Adipocyte (in vitro differentiated cells): ENCODE data around the gene CLCN6.

Experiments used
- DNase-seq: peaks from one replicate; pipeline ENCODE4 v3.0.0-alpha.2; 2015; ENCODE audit warnings: low read depth
- H3K27me3 ChIP-seq: replicated peaks from 2 replicates; pipeline ENCODE4 v1.7.0; 2013; ENCODE audit warnings: mild to moderate bottlenecking, low read length, moderate library complexity; ENCODE audit not compliant: control insufficient read depth, insufficient read depth
- H3K36me3 ChIP-seq: 2 replicates; pipeline ENCODE4 v1.7.0; 2013; ENCODE audit warnings: low read length, mild to moderate bottlenecking, moderate library complexity; ENCODE audit not compliant: control insufficient read depth, insufficient read depth, severe bottlenecking
- H3K4me1 ChIP-seq: 2 replicates; pipeline ENCODE4 v1.7.0; 2013; ENCODE audit warnings: mild to moderate bottlenecking, low read length, moderate library complexity; ENCODE audit not compliant: control insufficient read depth, insufficient read depth
- H3K4me3 ChIP-seq: 2 replicates; pipeline ENCODE4 v1.7.0; 2013; ENCODE audit warnings: mild to moderate bottlenecking, low read length, moderate library complexity
- H3K9ac ChIP-seq: 2 replicates; pipeline ENCODE4 v1.7.0; 2013; ENCODE audit warnings: mild to moderate bottlenecking, low read length, moderate library complexity
- H3K9me3 ChIP-seq: 2 replicates; pipeline ENCODE4 v1.7.0; 2013; ENCODE audit warnings: mild to moderate bottlenecking, low read length, moderate library complexity; ENCODE audit not compliant: control insufficient read depth

Gene CLCN6

GRCh38 chr1:11868331-11868980, 62.5 kb downstream of the CLCN6 start:
- no peaks in the 10 kb centered on the region for H3K36me3 ChIP-seq
- H3K9me3 ChIP-seq = no peaks in the 10 kb centered on the region
- peaks cover 33% of the 10 kb centered on the region for H3K27me3 ChIP-seq
- no peak overlapping the region for H3K4me3 ChIP-seq
- no peak for DNase-seq
- H3K4me1 ChIP-seq = no peaks in the 10 kb centered on the region
- H3K9ac ChIP-seq = no peak overlapping the region

DNA sequence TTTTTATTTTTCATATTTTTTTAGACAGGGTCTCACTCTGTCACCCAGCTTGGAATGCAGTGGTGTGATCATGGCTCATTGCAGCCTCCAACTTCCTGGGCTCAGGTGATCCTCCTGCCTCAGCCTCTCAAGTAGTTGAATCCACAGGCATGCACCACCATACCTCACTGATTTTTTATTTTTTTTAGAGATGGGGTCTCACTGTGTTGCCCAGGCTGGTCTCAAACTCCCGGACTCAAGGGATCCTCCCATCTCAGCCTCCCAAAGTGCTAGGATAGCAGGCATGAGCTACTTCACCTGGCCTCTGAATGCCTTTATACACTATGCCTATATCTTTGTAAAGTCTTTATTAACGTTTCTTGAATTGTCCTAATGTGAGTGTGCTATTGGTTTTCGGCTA, 63.1 kb downstream of the CLCN6 start:
- H3K9me3 ChIP-seq = no peaks in the 10 kb centered on the region
- peaks cover 38% of the 10 kb centered on the region for H3K27me3 ChIP-seq
- no peaks in the 10 kb centered on the region for H3K4me1 ChIP-seq
- H3K9ac ChIP-seq = no peak overlapping the region
- no peak for DNase-seq
- no peak overlapping the region for H3K4me3 ChIP-seq
- H3K36me3 ChIP-seq = no peaks in the 10 kb centered on the region

DNA sequence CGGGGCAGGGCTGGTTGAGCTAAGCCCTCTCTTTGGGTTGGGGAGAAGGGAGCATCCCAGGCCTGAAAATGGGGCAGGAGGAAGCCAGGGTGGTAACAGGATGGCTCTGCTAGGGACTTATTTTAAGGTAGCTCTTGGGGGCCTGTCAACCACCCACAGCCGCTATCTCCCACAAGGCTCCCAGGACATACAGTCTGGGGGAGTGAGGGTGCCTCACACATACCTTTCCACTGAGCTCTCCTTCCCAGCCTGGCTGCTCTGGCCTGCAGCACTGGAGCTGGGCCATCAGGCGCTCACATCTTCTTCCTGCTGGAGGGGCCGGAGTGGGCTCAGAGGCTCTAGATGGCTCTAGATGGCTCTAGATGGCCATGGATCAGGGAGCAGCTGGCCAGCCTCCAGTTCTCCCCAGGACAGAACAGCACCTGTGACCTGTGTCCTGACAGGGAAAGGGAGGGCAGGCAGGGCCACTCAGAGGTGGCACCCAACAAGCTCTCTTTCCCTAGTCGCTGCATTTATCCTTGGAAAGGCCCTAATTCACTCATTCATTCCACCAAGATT, 63.7 kb downstream of the CLCN6 start:
- H3K4me3 ChIP-seq = no peak overlapping the region
- H3K4me1 ChIP-seq = no peaks in the 10 kb centered on the region
- H3K9ac ChIP-seq = no peak overlapping the region
- H3K9me3 ChIP-seq = no peaks in the 10 kb centered on the region
- peaks cover 44% of the 10 kb centered on the region for H3K27me3 ChIP-seq
- H3K36me3 ChIP-seq = no peaks in the 10 kb centered on the region
- no peak for DNase-seq

GRCh38 chr1:11872545-11872944, 66.6 kb downstream of the CLCN6 start:
- Histone ChIP-seq H3K9ac (no peak overlapping the region), H3K4me3 (no peak overlapping the region), H3K27me3 (peaks cover 51% of the 10 kb centered on the region), H3K4me1 (no peaks in the 10 kb centered on the region), H3K9me3 (no peaks in the 10 kb centered on the region), H3K36me3 (no peaks in the 10 kb centered on the region)
- DNase-seq = no peak

- Histone ChIP-seq H3K4me3 (no peak overlapping the region), H3K9ac (no peak overlapping the region), H3K4me1 (no peaks in the 10 kb centered on the region), H3K9me3 (no peaks in the 10 kb centered on the region), H3K27me3 (peaks cover 61% of the 10 kb centered on the region), H3K36me3 (no peaks in the 10 kb centered on the region)
- no peak for DNase-seq
These were observed 67.6 kb downstream of the CLCN6 start for GRCh38 chr1:11873395-11874257.

GRCh38 chr1:11874258-11874562, 68.2 kb downstream of the CLCN6 start:
- Histone ChIP-seq H3K27me3 (peaks cover 67% of the 10 kb centered on the region), H3K4me1 (no peaks in the 10 kb centered on the region), H3K9ac (no peak overlapping the region), H3K9me3 (no peaks in the 10 kb centered on the region), H3K4me3 (no peak overlapping the region), H3K36me3 (no peaks in the 10 kb centered on the region)
- DNase-seq = no peak

- Histone ChIP-seq H3K9me3 (no peaks in the 10 kb centered on the region), H3K9ac (no peak overlapping the region), H3K4me3 (no peak overlapping the region), H3K4me1 (no peaks in the 10 kb centered on the region), H3K36me3 (no peaks in the 10 kb centered on the region), H3K27me3 (peaks cover 68% of the 10 kb centered on the region)
- no peak for DNase-seq
These were observed 68.6 kb downstream of the CLCN6 start for GRCh38 chr1:11874624-11875023.

- no peaks in the 10 kb centered on the region for H3K9me3 ChIP-seq
- H3K36me3 ChIP-seq = no peaks in the 10 kb centered on the region
- peaks cover 69% of the 10 kb centered on the region for H3K27me3 ChIP-seq
These were observed 69.1 kb downstream of the CLCN6 start for GRCh38 chr1:11875094-11875493.

DNA sequence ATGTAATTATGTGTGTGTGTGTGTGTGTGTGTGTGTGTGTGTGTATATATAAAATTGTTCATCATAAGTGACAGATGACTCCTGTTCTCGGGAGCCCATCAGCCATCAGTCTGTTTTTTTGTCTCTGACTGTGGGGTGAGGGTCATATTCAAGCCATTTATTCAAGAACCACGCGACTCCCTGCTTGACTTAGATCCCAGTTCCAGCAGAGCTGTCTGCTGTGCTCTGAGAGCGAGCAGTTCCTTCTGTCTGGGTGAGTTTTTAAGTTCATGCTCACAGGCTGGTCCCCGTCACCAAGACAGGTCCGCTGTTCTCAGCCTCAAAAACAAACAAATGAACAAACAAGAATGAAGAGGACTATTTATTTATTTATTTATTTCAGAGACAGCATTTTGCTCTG, 71.1 kb downstream of the CLCN6 start:
- no peaks in the 10 kb centered on the region for H3K4me1 ChIP-seq
- no peaks in the 10 kb centered on the region for H3K36me3 ChIP-seq
- DNase-seq = no peak

More at GRCh38 chr1:11875094-11875493, 69.1 kb downstream of the CLCN6 start:
- no peaks in the 10 kb centered on the region for H3K4me1 ChIP-seq
- DNase-seq = no peak
- H3K9ac ChIP-seq = no peak overlapping the region
- H3K4me3 ChIP-seq = no peak overlapping the region

DNA sequence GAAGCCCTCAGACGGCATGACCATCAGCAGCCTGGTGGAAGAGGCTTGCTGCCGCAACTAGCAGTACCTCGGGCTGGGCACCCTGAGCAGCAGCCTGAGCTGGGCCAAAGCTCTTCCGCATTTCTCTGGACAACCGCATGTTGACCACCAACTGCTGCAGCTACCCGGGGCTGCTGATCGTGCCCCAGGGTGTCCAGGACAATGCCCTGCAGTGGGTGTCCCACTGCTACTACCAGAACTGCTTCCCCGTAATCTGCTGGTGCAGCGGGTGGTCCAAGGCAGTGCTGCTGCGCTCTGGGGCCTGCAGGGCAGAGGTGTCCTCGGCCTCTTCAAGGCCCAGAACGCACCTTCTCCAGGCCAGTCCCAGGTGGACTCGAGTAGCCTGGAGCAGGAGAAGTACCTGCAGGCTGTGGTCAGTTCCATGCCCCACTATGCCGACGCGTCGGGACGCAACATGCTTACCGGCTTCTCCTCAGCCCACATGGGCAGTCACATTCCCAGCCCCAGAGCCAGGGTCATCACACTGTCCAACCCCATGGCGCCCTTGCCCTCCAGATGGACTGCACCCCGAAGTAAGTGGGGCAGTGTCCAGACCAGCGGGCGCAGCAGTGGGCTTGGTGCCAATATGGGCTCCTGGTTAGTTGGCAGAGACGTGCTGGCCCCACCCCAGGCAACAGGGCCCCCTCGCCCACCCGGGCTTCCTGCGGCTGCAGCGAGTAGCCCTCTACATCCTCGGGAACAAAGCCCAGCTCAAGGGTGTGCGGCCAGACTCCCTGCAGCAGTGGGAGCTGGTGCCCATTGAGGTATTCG, 72.3 kb downstream of the CLCN6 start:
- Histone ChIP-seq H3K4me1 (no peaks in the 10 kb centered on the region), H3K36me3 (no peaks in the 10 kb centered on the region), H3K4me3 (no peak overlapping the region), H3K27me3 (peaks cover 79% of the 10 kb centered on the region), H3K9ac (no peak overlapping the region), H3K9me3 (no peaks in the 10 kb centered on the region)
- no peak for DNase-seq

More for the DNA sequence above, 71.1 kb downstream of the CLCN6 start:
- Histone ChIP-seq H3K27me3 (peaks cover 76% of the 10 kb centered on the region), H3K9ac (no peak overlapping the region), H3K9me3 (no peaks in the 10 kb centered on the region), H3K4me3 (no peak overlapping the region)

GRCh38 chr1:11878891-11879190, 72.8 kb downstream of the CLCN6 start:
- no peaks in the 10 kb centered on the region for H3K36me3 ChIP-seq
- H3K4me1 ChIP-seq = no peaks in the 10 kb centered on the region
- no peak for DNase-seq
- no peaks in the 10 kb centered on the region for H3K9me3 ChIP-seq
- H3K27me3 ChIP-seq = peaks cover 77% of the 10 kb centered on the region
- H3K9ac ChIP-seq = no peak overlapping the region
- no peak overlapping the region for H3K4me3 ChIP-seq
